Muscle layer of duodenum (tissue), 2 donors: ENCODE data around the gene SCGB2B2.

Source experiments
- H3K27ac ChIP-seq: one replicate; pipeline ENCODE4 v1.7.0; 2013; ENCODE audit warnings: mild to moderate bottlenecking, low read length
- H3K27me3 ChIP-seq: one replicate; pipeline ENCODE4 v1.7.0; 2013; ENCODE audit warnings: low read depth, mild to moderate bottlenecking, control low read depth, low read length
- H3K36me3 ChIP-seq, 2 donors: one replicate each; pipeline ENCODE4 v1.7.0; 2013; ENCODE audit warnings: low read length in 2 of 2, control low read depth in 1 of 2, mild to moderate bottlenecking in 1 of 2; ENCODE audit not compliant: insufficient read depth in 2 of 2, control insufficient read depth in 1 of 2
- H3K4me1 ChIP-seq, 2 donors: one replicate each; pipeline ENCODE4 v1.7.0; 2013; ENCODE audit warnings: low read length in 2 of 2, mild to moderate bottlenecking in 2 of 2, control low read depth in 1 of 2, moderate library complexity in 1 of 2; ENCODE audit not compliant: insufficient read depth in 2 of 2, control insufficient read depth in 1 of 2
- H3K4me3 ChIP-seq, 2 donors: one replicate each; pipeline ENCODE4 v1.7.0; 2013; ENCODE audit warnings: low read length in 2 of 2, low read depth in 1 of 2, mild to moderate bottlenecking in 1 of 2
- H3K9me3 ChIP-seq, 2 donors: one replicate each; pipeline ENCODE4 v1.7.0; 2013; ENCODE audit warnings: low read length in 2 of 2, control low read depth in 1 of 2, mild to moderate bottlenecking in 1 of 2; ENCODE audit not compliant: control insufficient read depth in 1 of 2
- donor health status: healthy.

SCGB2B2 gene

DNA sequence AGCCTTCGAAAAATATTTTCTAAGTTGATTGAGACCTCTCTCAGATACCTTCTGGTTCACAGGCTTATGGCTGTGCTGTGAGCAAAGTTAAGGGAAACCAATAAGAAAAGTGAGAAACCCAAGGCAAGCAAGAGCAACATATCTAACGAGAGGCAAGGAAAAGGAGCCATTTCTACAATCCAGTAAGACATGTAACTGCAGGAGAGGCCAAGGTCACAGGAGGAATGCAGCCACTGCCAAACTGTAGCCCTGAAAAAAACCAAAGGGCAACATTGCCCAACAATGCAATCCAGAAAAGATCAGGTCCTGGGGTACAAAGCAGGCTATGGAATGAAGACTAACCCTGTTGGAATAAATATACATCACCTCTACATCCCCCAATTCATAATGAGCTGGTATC is 21.3 kb downstream of the SCGB2B2 start:
- Histone ChIP-seq H3K4me3 (no peak overlapping the region), H3K27ac (no peak overlapping the region), H3K4me1 (no peaks in the 10 kb centered on the region), H3K27me3 (no peaks in the 10 kb centered on the region), H3K9me3 (no peaks in the 10 kb centered on the region), H3K36me3 (no peaks in the 10 kb centered on the region)

DNA sequence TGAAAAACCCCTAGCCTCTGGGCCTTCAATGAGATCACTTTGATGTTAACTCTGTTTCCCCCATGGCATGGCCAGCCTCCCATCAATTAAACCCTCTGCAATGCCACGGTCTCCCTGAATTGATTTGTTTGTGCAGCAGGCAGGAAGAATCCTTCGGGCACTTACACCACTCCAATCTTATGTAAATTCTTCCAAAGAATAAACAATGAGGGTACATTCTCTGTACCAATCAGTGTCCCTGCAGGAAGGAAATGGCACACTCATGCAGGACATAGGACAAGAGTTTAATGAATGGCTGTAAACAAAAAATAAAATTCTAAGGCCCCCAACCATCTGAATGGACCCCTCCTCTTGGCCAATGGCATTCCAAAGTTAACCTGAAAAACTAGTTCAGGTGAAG is 22.2 kb downstream of the SCGB2B2 start:
- Histone ChIP-seq H3K4me1 (no peaks in the 10 kb centered on the region), H3K27me3 (no peaks in the 10 kb centered on the region), H3K9me3 (no peaks in the 10 kb centered on the region)

DNA sequence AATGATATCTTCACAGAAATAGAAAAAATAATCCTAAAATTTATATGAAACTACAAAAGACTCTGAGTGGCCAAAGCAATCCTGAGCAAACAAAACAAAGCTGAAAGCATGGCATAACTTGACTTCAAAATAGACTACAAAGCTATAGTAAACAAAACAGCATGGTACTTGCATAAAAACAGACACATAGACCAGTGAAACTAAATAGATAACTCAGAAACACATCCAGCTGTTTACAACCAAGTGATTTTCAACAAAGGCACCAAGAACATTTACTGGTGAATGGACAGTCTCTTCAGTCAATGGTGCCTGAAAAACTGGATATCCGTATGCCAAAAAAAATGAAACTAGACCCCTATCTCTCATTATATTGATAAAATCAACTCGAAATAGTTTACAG is 25.2 kb downstream of the SCGB2B2 start:
- H3K4me1 ChIP-seq: no peaks in the 10 kb centered on the region
- no peaks in the 10 kb centered on the region for H3K9me3 ChIP-seq
- H3K4me3 ChIP-seq: no peak overlapping the region
- H3K27me3 ChIP-seq: no peaks in the 10 kb centered on the region
- H3K27ac ChIP-seq: no peak overlapping the region
- no peaks in the 10 kb centered on the region for H3K36me3 ChIP-seq

More for the DNA sequence above, 22.2 kb downstream of the SCGB2B2 start:
- Histone ChIP-seq H3K4me3 (no peak overlapping the region), H3K36me3 (no peaks in the 10 kb centered on the region), H3K27ac (no peak overlapping the region)

DNA sequence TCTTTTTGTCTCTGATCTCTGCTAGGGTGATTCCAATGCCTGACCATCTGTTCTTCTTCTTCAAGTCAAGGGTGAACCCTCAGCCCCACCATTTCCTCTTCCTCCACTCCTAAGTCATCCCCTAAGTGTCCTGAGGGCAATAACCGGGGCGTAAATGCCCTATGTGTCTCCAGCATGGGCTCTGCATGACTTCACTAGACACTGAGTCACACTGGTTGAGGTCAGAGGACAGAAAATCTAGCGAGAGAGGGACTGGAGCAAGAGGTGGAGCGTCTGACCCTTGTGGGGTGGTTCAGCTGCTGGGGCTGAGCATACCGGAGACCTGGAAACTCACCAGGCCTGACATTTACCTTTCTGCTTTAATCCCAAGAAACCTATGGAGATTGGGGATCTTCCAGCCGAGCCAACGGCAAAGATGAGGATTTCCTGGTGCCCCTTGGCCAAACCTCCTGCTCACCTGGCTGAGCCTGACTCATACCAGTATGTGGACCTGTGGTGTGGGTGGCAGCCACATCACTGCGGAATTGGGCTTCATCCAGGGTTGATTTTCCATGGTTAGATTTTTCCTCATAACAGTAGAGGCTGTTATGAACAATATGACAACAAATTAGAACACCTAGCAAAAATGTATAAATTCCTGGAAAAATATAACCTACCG is 26.9 kb downstream of the SCGB2B2 start:
- H3K9me3 ChIP-seq: no peaks in the 10 kb centered on the region
- H3K4me1 ChIP-seq: no peaks in the 10 kb centered on the region
- H3K36me3 ChIP-seq: no peaks in the 10 kb centered on the region
- no peaks in the 10 kb centered on the region for H3K27me3 ChIP-seq
- H3K4me3 ChIP-seq: no peak overlapping the region
- no peak overlapping the region for H3K27ac ChIP-seq

DNA sequence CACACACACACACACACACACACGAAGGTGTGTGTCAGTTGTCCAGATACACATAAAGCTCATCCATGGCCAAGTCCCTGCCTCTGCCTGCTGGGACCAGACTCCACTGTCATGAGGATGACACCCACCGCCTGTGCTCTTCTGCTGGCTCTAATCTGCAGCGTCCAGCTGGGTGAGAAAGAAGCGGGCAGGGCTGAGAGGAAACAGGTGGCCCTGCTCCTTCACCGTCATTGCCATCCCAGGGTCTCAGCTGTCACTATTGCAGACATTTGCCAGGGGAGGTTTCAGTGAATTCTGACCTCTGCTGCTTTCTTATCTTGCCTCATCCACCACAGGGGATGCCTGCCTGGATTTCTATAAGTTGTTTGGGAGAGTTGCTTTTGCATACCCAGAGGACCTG is 31.4 kb downstream of the SCGB2B2 start:
- no peaks in the 10 kb centered on the region for H3K9me3 ChIP-seq
- H3K27ac ChIP-seq: no peak overlapping the region
- H3K4me3 ChIP-seq: no peak overlapping the region
- no peaks in the 10 kb centered on the region for H3K27me3 ChIP-seq
- no peaks in the 10 kb centered on the region for H3K4me1 ChIP-seq
- no peaks in the 10 kb centered on the region for H3K36me3 ChIP-seq

DNA sequence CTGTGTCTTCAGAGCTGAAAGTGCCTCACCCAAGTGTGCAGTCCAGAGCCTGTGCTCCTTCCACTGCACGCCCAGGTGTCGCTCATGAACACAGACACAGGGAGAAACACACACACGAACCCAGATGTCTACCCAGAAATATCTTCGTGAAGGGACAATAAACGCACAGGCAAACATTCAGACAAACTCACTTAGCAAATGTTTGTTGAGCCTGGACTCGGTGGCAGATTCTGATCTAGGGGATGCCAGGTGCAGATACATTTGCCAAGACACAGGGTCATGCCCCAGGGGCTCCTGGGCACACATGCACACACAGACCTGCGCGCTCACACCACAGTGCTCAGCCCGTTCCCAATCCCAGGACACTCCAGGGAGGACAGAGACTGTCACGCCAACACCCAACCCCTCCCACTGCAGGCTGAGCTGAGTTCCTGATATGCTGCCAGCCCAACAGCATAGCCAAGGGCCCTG is 31.9 kb downstream of the SCGB2B2 start:
- Histone ChIP-seq H3K9me3 (no peaks in the 10 kb centered on the region), H3K36me3 (no peaks in the 10 kb centered on the region), H3K4me3 (no peak overlapping the region), H3K4me1 (no peaks in the 10 kb centered on the region), H3K27ac (no peak overlapping the region), H3K27me3 (no peaks in the 10 kb centered on the region)

DNA sequence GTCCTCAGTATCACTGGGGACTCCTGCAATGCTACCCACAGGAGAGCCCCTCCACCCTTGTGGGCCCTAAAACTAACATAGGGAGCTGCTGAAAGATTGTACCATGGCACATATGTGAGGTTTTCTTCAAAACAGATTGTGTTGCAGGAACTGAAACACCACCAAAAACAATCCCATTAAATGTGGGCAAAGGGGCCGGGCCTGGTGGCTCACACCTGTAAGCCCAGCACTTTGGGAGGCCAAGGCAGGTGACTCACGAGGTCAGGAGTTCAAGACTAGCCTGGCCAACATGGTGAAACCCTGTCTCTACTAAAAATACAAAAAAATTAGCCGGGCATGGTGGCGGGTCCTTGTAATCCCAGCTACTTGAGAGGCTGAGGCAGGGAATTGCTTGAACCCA is 34.7 kb downstream of the SCGB2B2 start:
- H3K36me3 ChIP-seq: no peaks in the 10 kb centered on the region
- H3K4me3 ChIP-seq: no peak overlapping the region
- no peaks in the 10 kb centered on the region for H3K27me3 ChIP-seq
- H3K27ac ChIP-seq: no peak overlapping the region
- no peaks in the 10 kb centered on the region for H3K9me3 ChIP-seq
- no peaks in the 10 kb centered on the region for H3K4me1 ChIP-seq

DNA sequence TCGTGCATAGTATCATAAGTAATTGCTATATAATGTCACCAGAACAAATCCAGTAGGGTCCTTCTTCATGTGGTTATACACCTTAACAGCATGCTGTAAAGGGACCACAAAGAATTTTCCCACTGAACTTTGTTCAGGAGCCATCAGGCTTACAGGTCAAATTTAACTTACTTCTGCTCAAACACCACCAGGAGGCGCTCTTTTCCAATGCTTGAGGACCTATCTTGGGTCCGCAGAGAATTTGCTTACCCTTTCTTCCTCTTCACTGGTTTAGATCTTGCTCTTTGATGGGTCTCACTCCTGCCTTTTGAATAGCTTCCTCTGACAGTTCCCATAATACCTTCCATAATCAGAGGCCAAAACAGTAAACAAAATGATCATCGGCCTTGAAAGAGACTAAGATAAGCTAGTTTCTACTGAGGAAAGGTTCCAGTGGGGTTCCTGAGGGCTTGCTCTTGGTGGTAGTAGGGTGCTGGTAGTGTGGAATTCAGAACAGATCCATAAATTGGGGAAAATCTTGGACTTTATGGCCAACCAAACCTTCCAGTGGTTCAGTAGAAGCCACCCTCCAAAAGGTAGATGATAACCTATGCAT is 37.4 kb downstream of the SCGB2B2 start:
- no peaks in the 10 kb centered on the region for H3K27me3 ChIP-seq
- H3K4me3 ChIP-seq: no peak overlapping the region
- peaks cover 0 to 9% of the 10 kb centered on the region in 2 donors for H3K36me3 ChIP-seq
- no peak overlapping the region for H3K27ac ChIP-seq
- peaks cover 11 to 12% of the 10 kb centered on the region in 2 donors for H3K9me3 ChIP-seq
- H3K4me1 ChIP-seq: no peaks in the 10 kb centered on the region

DNA sequence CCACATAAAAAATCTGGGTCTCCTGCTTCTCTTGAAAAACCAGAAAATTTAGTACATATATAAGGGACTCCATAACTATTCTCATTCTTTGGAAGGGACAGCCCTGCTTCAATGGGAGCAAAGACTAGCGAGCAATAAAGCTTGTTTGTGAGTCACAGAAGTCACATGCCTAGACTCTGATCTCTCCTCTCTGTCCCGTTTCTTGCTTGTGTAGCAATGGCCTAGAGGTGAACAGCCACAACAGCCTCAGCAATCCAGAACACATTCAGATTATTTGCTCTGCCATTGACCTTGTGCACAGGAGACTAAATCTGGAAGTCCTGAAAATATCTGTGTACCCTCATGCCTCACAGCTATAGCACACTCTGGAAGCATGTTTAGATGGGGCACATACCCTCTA is 43.2 kb downstream of the SCGB2B2 start:
- Histone ChIP-seq H3K36me3 (peaks cover 0 to 18% of the 10 kb centered on the region in 2 donors), H3K27me3 (no peaks in the 10 kb centered on the region), H3K27ac (no peak overlapping the region), H3K9me3 (peaks cover 11 to 22% of the 10 kb centered on the region in 2 donors), H3K4me1 (no peaks in the 10 kb centered on the region), H3K4me3 (no peak overlapping the region)
